WERI-Rb-1 (cell line): ENCODE data around the gene BCAS3.
"Not testable (repeated sequence)": the region's sequence is repeated elsewhere in the genome, so short reads cannot be mapped to it uniquely, and the experiment has no call there.

Experiments used
- DNase-seq: peaks from one replicate; pipeline ENCODE4 v3.0.0-alpha.2; 2020
- H3K27ac ChIP-seq: fragments of 250-450 bp; sonication (Bioruptor Pico); 2 replicates; pipeline ENCODE4 v1.5.1; 2020; ENCODE audit warnings: mild to moderate bottlenecking, moderate library complexity
- H3K27me3 ChIP-seq: fragments of 250-450 bp; sonication (Bioruptor Pico); 2 replicates; pipeline ENCODE4 v1.5.1; 2021; ENCODE audit warnings: mild to moderate bottlenecking, low read depth, moderate library complexity; ENCODE audit not compliant: insufficient read depth, severe bottlenecking
- H3K36me3 ChIP-seq: fragments of 250-450 bp; sonication (Bioruptor Pico); 2 replicates; pipeline ENCODE4 v1.5.1; 2020; ENCODE audit warnings: mild to moderate bottlenecking, moderate library complexity
- H3K4me3 ChIP-seq: 2 replicates; pipeline ENCODE4 v1.5.1; 2011; ENCODE audit warnings: low read depth, mild to moderate bottlenecking, control low read depth, low read length
- H3K9me3 ChIP-seq: fragments of 250-450 bp; sonication (Bioruptor Pico); 2 replicates; pipeline ENCODE4 v1.5.1; 2021; ENCODE audit warnings: mild to moderate bottlenecking, moderate library complexity; ENCODE audit not compliant: severe bottlenecking
- TF ChIP-seq, protein P1 (sequence below): IDR thresholded peaks from 2 replicates; pipeline ENCODE4 v1.5.1; 2011; ENCODE audit warnings: low read depth, mild to moderate bottlenecking, control low read depth, inconsistent platforms, low read length

The BCAS3 gene

GRCh38 chr17:61425682-61426481 is 748.2 kb downstream of the BCAS3 start:
- no peak overlapping the region for H3K4me3 ChIP-seq
- no peak overlapping the region for H3K27ac ChIP-seq
- TF ChIP-seq, protein P1, sequence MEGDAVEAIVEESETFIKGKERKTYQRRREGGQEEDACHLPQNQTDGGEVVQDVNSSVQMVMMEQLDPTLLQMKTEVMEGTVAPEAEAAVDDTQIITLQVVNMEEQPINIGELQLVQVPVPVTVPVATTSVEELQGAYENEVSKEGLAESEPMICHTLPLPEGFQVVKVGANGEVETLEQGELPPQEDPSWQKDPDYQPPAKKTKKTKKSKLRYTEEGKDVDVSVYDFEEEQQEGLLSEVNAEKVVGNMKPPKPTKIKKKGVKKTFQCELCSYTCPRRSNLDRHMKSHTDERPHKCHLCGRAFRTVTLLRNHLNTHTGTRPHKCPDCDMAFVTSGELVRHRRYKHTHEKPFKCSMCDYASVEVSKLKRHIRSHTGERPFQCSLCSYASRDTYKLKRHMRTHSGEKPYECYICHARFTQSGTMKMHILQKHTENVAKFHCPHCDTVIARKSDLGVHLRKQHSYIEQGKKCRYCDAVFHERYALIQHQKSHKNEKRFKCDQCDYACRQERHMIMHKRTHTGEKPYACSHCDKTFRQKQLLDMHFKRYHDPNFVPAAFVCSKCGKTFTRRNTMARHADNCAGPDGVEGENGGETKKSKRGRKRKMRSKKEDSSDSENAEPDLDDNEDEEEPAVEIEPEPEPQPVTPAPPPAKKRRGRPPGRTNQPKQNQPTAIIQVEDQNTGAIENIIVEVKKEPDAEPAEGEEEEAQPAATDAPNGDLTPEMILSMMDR, result peak; percentile 71
- no peaks in the 10 kb centered on the region for H3K36me3 ChIP-seq
- no peaks in the 10 kb centered on the region for H3K9me3 ChIP-seq
- DNase-seq, result peak; percentile 43
- H3K27me3 ChIP-seq, result no peaks in the 10 kb centered on the region

GRCh38 chr17:61426482-61427304 is 749.0 kb downstream of the BCAS3 start:
- no peaks in the 10 kb centered on the region for H3K36me3 ChIP-seq
- DNase-seq, result no peak
- no peaks in the 10 kb centered on the region for H3K9me3 ChIP-seq
- H3K27me3 ChIP-seq, result no peaks in the 10 kb centered on the region
- H3K27ac ChIP-seq, result no peak overlapping the region
- TF ChIP-seq, protein P1, result no peak
- no peak overlapping the region for H3K4me3 ChIP-seq

GRCh38 chr17:61427567-61427966 is 749.9 kb downstream of the BCAS3 start:
- Histone ChIP-seq H3K27ac (no peak overlapping the region), H3K4me3 (no peak overlapping the region), H3K9me3 (no peaks in the 10 kb centered on the region), H3K36me3 (no peaks in the 10 kb centered on the region), H3K27me3 (no peaks in the 10 kb centered on the region)
- no peak for DNase-seq
- TF ChIP-seq, protein P1, result no peak

DNA sequence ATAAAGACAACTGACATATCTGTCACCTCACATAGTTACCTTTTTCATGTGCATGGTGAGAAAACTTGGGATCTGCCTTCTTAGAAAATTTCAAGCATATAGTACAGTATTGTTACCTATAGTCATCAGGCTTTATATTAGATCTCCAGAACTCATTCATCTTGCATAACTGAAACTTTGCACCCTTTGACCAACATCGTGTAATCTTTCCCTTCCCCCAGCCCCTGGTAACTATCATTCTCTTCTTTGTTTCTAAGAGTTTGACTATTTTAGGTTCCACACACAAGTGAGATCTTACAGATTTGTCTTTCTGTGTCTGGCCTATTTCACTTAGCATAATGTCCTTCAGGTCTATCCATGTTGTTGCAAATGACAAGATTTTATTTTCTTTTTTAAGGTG is 751.6 kb downstream of the BCAS3 start:
- DNase-seq, result no peak
- TF ChIP-seq, protein P1, result no peak
- no peaks in the 10 kb centered on the region for H3K27me3 ChIP-seq
- no peaks in the 10 kb centered on the region for H3K36me3 ChIP-seq
- no peak overlapping the region for H3K4me3 ChIP-seq
- no peaks in the 10 kb centered on the region for H3K9me3 ChIP-seq
- H3K27ac ChIP-seq, result no peak overlapping the region

DNA sequence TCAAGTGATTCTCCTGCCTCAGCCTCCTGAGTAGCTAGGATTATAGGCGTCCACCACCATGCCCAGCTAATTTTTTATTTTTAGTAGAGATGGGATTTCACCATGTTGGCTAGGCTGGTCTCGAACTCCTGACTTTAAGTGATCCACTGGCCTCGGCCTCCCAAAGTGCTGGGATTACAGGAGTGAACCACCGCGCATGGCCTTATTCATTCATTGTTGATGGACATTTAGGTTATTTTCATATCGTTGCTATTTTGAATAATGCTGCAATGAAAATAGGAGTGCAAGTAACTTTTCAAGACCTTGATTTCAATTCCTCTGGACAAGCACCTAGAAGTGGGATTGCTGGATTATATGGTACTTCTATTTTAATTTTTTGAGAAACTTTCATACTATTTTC is 752.2 kb downstream of the BCAS3 start:
- DNase-seq, H3K4me3 ChIP-seq, H3K9me3 ChIP-seq, H3K36me3 ChIP-seq, H3K27me3 ChIP-seq, H3K27ac ChIP-seq: not testable (repeated sequence)

DNA sequence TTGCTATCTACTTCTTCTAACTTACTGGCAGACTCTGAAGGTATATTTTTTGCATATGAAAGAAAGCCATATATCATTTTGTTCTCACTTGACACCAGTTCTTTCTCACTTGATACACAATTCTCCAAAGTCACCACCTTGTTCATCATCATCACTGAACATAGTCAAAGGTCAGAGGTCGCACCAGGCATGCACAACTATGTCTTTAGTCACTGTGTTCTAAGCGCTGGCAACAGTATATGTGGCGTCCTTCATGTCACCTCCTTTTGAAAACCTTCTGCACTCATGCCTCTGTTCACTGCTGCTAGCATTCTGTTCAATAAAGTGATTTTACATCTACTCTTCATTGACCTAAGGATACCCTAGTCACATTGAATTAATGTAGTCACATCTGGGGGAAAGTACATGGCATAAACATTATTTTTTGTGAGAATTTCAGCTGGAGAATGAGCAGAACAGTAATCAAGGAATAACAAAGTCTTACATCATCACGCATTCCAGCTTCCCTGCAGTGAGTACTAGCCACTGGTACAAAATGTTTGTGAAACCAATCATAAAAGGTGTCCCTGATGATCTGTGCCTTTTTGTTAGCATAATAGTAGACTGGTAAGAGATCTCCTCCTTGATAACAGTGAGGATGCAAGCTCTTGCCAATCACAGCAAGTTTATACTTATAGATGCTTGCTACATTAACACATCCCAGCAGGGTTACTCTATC is 754.1 kb downstream of the BCAS3 start:
- Histone ChIP-seq H3K36me3 (no peaks in the 10 kb centered on the region), H3K27ac (no peak overlapping the region), H3K4me3 (no peak overlapping the region), H3K27me3 (no peaks in the 10 kb centered on the region), H3K9me3 (no peaks in the 10 kb centered on the region)
- no peak for DNase-seq
- TF ChIP-seq, protein P1, result no peak
